Measurements from ENCODE around the gene CACNG5. TPM values are rescaled to one million over a fixed set of nuclear protein-coding genes. Genes with fewer than 3 reads are reported as not detected.

Gene CACNG5
- polyA plus RNA-seq, 1 donor from 2014 or later: not detected

DNA sequence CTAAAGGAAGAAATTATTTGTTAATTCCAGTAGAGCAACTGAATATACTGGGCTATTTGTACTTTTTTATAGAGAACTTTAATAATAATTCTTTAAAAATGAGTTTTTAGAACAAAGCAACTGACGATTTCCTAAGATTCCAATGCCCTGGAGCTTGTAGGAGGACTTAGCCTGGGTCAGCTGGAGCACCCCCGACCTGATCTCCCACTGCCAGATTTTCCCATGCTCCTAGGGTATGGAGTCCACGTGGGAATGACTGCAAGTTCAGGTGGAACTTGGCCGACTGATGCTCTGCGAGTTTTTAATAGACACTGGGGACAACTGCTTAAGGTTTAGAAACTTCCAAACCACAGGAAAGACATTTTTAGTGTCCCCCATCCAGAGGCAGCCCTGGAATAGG, 25.5 kb upstream of the CACNG5 start:
- Histone ChIP-seq H3K9me3 (ENCODE audit: low read length) (no peaks in the 10 kb centered on the region), H3K27me3 (ENCODE audit: insufficient read depth, low read depth, low read length) (no peaks in the 10 kb centered on the region), H3K4me3 (ENCODE audit: low read length) (no peak overlapping the region), H3K9me2 (ENCODE audit: insufficient read depth, low read length) (no peaks in the 10 kb centered on the region), H3K79me2 (replicated peaks; ENCODE audit: insufficient read depth, low read length) (no peaks in the 10 kb centered on the region), H3F3A (ENCODE audit: insufficient read depth, low read length, poor library complexity, severe bottlenecking) (no peaks in the 10 kb centered on the region), H3K4me2 (ENCODE audit: low read length) (no peak overlapping the region), H3K27ac (ENCODE audit: low read length) (no peak overlapping the region), H2AFZ (ENCODE audit: low read depth, low read length) (no peak overlapping the region), H3K9ac (ENCODE audit: low read length) (no peak overlapping the region), H3K36me3 (ENCODE audit: insufficient read depth, low read length) (no peaks in the 10 kb centered on the region), H4K20me1 (ENCODE audit: insufficient read depth) (no peaks in the 10 kb centered on the region)
- TF ChIP-seq RAD21 (conservative IDR thresholded peaks at IDR 0.05): no peak
- TF ChIP-seq, protein P1, sequence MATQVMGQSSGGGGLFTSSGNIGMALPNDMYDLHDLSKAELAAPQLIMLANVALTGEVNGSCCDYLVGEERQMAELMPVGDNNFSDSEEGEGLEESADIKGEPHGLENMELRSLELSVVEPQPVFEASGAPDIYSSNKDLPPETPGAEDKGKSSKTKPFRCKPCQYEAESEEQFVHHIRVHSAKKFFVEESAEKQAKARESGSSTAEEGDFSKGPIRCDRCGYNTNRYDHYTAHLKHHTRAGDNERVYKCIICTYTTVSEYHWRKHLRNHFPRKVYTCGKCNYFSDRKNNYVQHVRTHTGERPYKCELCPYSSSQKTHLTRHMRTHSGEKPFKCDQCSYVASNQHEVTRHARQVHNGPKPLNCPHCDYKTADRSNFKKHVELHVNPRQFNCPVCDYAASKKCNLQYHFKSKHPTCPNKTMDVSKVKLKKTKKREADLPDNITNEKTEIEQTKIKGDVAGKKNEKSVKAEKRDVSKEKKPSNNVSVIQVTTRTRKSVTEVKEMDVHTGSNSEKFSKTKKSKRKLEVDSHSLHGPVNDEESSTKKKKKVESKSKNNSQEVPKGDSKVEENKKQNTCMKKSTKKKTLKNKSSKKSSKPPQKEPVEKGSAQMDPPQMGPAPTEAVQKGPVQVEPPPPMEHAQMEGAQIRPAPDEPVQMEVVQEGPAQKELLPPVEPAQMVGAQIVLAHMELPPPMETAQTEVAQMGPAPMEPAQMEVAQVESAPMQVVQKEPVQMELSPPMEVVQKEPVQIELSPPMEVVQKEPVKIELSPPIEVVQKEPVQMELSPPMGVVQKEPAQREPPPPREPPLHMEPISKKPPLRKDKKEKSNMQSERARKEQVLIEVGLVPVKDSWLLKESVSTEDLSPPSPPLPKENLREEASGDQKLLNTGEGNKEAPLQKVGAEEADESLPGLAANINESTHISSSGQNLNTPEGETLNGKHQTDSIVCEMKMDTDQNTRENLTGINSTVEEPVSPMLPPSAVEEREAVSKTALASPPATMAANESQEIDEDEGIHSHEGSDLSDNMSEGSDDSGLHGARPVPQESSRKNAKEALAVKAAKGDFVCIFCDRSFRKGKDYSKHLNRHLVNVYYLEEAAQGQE (IDR thresholded peaks at IDR 0.05; ENCODE audit: borderline replicate concordance): no peak
- TF ChIP-seq TAF1 (IDR thresholded peaks at IDR 0.05; ENCODE audit: low read depth): no peak
- no peak for TF ChIP-seq SMC3 (conservative IDR thresholded peaks at IDR 0.05; ENCODE audit: poor library complexity)
- no peak for TF ChIP-seq EZH2 (IDR thresholded peaks at IDR 0.05; ENCODE audit: borderline replicate concordance, insufficient read depth, low read length, poor library complexity, severe bottlenecking)
- TF ChIP-seq, protein P2, sequence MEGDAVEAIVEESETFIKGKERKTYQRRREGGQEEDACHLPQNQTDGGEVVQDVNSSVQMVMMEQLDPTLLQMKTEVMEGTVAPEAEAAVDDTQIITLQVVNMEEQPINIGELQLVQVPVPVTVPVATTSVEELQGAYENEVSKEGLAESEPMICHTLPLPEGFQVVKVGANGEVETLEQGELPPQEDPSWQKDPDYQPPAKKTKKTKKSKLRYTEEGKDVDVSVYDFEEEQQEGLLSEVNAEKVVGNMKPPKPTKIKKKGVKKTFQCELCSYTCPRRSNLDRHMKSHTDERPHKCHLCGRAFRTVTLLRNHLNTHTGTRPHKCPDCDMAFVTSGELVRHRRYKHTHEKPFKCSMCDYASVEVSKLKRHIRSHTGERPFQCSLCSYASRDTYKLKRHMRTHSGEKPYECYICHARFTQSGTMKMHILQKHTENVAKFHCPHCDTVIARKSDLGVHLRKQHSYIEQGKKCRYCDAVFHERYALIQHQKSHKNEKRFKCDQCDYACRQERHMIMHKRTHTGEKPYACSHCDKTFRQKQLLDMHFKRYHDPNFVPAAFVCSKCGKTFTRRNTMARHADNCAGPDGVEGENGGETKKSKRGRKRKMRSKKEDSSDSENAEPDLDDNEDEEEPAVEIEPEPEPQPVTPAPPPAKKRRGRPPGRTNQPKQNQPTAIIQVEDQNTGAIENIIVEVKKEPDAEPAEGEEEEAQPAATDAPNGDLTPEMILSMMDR (IDR thresholded peaks at IDR 0.05; ENCODE audit: poor library complexity, severe bottlenecking): no peak

DNA sequence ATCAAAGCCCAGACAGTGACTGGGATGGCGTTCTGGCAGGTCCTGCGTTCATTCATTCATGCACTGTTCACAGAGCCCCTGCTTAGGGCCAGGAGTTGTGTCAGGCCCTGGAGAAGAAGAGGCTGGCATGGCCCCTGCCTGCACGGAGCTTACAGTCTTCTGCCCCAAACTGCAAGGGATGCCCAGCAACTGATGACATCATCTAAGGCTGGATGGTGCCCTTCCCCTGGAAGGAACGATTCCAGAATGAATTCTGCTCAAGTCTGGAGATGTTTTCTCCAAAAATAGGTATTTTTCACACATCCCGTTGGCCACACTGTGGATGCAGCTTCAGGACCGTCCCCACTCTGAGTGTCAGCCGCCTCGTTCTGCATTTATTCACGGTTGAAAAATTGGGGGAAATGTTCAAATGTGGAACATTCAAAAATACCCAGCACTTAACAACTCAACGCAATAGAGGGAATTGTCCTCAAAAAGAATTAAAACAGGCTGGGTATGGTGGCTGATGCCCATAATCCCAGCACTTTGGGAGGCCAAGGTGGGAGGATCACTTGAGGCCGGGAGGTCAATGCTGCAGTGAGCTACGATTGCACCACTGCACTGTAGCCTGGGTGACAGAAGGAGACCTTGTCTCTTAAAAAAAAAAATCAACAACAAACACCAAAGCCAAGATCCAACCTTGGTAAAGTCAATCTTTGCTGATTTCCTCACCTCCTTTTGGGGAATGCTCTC, 23.8 kb upstream of the CACNG5 start:
- H3K27me3 ChIP-seq (ENCODE audit: insufficient read depth, low read depth, low read length): no peaks in the 10 kb centered on the region
- H3K9me2 ChIP-seq (ENCODE audit: insufficient read depth, low read length): no peaks in the 10 kb centered on the region
- no peaks in the 10 kb centered on the region for H3K9me3 ChIP-seq (ENCODE audit: low read length)
- H2AFZ ChIP-seq (ENCODE audit: low read depth, low read length): no peak overlapping the region
- no peak overlapping the region for H3K9ac ChIP-seq (ENCODE audit: low read length)
- no peaks in the 10 kb centered on the region for H3K79me2 ChIP-seq (replicated peaks; ENCODE audit: insufficient read depth, low read length)
- H3K27ac ChIP-seq (ENCODE audit: low read length): no peak overlapping the region
- H3K4me2 ChIP-seq (ENCODE audit: low read length): no peak overlapping the region
- H3K36me3 ChIP-seq (ENCODE audit: insufficient read depth, low read length): no peaks in the 10 kb centered on the region
- no peaks in the 10 kb centered on the region for H3F3A ChIP-seq (ENCODE audit: insufficient read depth, low read length, poor library complexity, severe bottlenecking)
- no peak for TF ChIP-seq TAF1 (IDR thresholded peaks at IDR 0.05; ENCODE audit: low read depth)
- TF ChIP-seq POLR2AphosphoS5 (IDR thresholded peaks at IDR 0.05): no peak
- TF ChIP-seq RAD21 (conservative IDR thresholded peaks at IDR 0.05): no peak
- TF ChIP-seq EP300 (conservative IDR thresholded peaks at IDR 0.05; ENCODE audit: poor library complexity, severe bottlenecking): no peak
- TF ChIP-seq SMC3 (conservative IDR thresholded peaks at IDR 0.05; ENCODE audit: poor library complexity): no peak
- TF ChIP-seq, protein P1 (IDR thresholded peaks at IDR 0.05; ENCODE audit: borderline replicate concordance): no peak
- TF ChIP-seq, protein P2 (IDR thresholded peaks at IDR 0.05; ENCODE audit: poor library complexity, severe bottlenecking): no peak
- TF ChIP-seq MXI1 (conservative IDR thresholded peaks at IDR 0.05; ENCODE audit: poor library complexity, severe bottlenecking): no peak
- no peak for TF ChIP-seq EZH2 (IDR thresholded peaks at IDR 0.05; ENCODE audit: borderline replicate concordance, insufficient read depth, low read length, poor library complexity, severe bottlenecking)
- H3K4me3 ChIP-seq (ENCODE audit: low read length): no peak overlapping the region
- no peaks in the 10 kb centered on the region for H4K20me1 ChIP-seq (ENCODE audit: insufficient read depth)

Data from neural cell (in vitro differentiated cells).